ENCODE measurements around the gene LRRC45. TPM values are rescaled to one million over a fixed set of nuclear protein-coding genes. Genes with fewer than 3 reads are reported as not detected.
"Not testable (repeated sequence)": the region's sequence is repeated elsewhere in the genome, so short reads cannot be mapped to it uniquely, and the experiment has no call there.

The LRRC45 gene
- total RNA-seq, 4 donors from 2014 or later: 0.29 to 14.2 (median 5.3) TPM

- Histone ChIP-seq H3K36me3 (no peaks in the 10 kb centered on the region), H3K4me3 (no peak overlapping the region), H3K9me3 (no peaks in the 10 kb centered on the region), H3K27ac (no peak overlapping the region), H3K27me3 (peaks cover 0 to 3% of the 10 kb centered on the region in 2 donors), H3K4me1 (peaks cover 0 to 17% of the 10 kb centered on the region in 2 donors)
- DNase-seq: no peak
- no peak for TF ChIP-seq CTCF (IDR thresholded peaks at IDR 0.05)
- intact Hi-C loops (cut with DNase I; ENCODE audit: low total_unique reads): no loop called here
These were observed 12.4 kb downstream of the LRRC45 start for GRCh38 chr17:82035488-82035887.

GRCh38 chr17:82035956-82036633 lies 13.0 kb downstream of the LRRC45 start:
- Histone ChIP-seq H3K36me3 (no peaks in the 10 kb centered on the region), H3K27ac (peak overlapping the region in 1 of 2 donors; percentile 96), H3K4me3 (peak overlapping the region in 1 of 2 donors; percentile 66), H3K27me3 (peaks cover 0 to 3% of the 10 kb centered on the region in 2 donors), H3K9me3 (no peaks in the 10 kb centered on the region), H3K4me1 (peaks cover 0 to 12% of the 10 kb centered on the region in 2 donors)
- no peak for DNase-seq
- TF ChIP-seq POLR2A (IDR thresholded peaks at IDR 0.05) (no peak), CTCF (IDR thresholded peaks at IDR 0.05) (no peak)
- intact Hi-C loops (cut with DNase I; ENCODE audit: low total_unique reads): no loop called here

- Histone ChIP-seq H3K27ac (peak overlapping the region; percentile 79 to 96), H3K4me3 (peak overlapping the region; percentile 49 to 66), H3K27me3 (peaks cover 0 to 3% of the 10 kb centered on the region in 2 donors), H3K4me1 (peaks cover 0 to 10% of the 10 kb centered on the region in 2 donors), H3K9me3 (no peaks in the 10 kb centered on the region), H3K36me3 (no peaks in the 10 kb centered on the region)
- intact Hi-C loops (cut with DNase I; ENCODE audit: low total_unique reads): no loop called here
- DNase-seq: no peak
- TF ChIP-seq CTCF (IDR thresholded peaks at IDR 0.05) (no peak), POLR2A (IDR thresholded peaks at IDR 0.05) (no peak)
These were observed 13.6 kb downstream of the LRRC45 start for GRCh38 chr17:82036634-82037091.

- peak within 1 kb of the TSS; percentile 49 to 66 for H3K4me3 ChIP-seq
- intact Hi-C loops (cut with DNase I; ENCODE audit: low total_unique reads): no loop called here
- H3K9me3 ChIP-seq: no peaks in the 10 kb centered on the region
- no peaks in the 10 kb centered on the region for H3K27me3 ChIP-seq
- no peaks in the 10 kb centered on the region for H3K36me3 ChIP-seq
- peak; percentile 96 to 97 for DNase-seq
- H3K4me1 ChIP-seq: peaks cover 0 to 10% of the 10 kb centered on the region in 2 donors
- peak; percentile 38 to 78 (median 72) for TF ChIP-seq CTCF (IDR thresholded peaks at IDR 0.05)
- peak; percentile 95 to 97 for TF ChIP-seq POLR2A (IDR thresholded peaks at IDR 0.05)
- H3K27ac ChIP-seq: peak within 1 kb of the TSS; percentile 79 to 96
These were observed 14.2 kb downstream of the LRRC45 start, which contains the start of gene DCXR for GRCh38 chr17:82037092-82037888. TSS of gene DCXR (minus strand) at chr17:82037697. CDS start at chr17:82037682, 15 bp downstream.

- Histone ChIP-seq H3K27me3 (no peaks in the 10 kb centered on the region), H3K9me3 (no peaks in the 10 kb centered on the region), H3K27ac (peak overlapping the region in 1 of 2 donors; percentile 96), H3K4me3 (peak overlapping the region; percentile 49 to 66), H3K4me1 (peaks cover 0 to 10% of the 10 kb centered on the region in 2 donors), H3K36me3 (no peaks in the 10 kb centered on the region)
- intact Hi-C loops (cut with DNase I; ENCODE audit: low total_unique reads): no loop called here
- TF ChIP-seq CTCF (IDR thresholded peaks at IDR 0.05) (no peak), POLR2A (IDR thresholded peaks at IDR 0.05) (no peak)
- DNase-seq: no peak
These were observed 14.7 kb downstream of the LRRC45 start for GRCh38 chr17:82037889-82038195.

- intact Hi-C loops (cut with DNase I; ENCODE audit: low total_unique reads); H3K27ac ChIP-seq; H3K27me3 ChIP-seq; H3K36me3 ChIP-seq; DNase-seq; H3K4me3 ChIP-seq; H3K9me3 ChIP-seq: not testable (repeated sequence)
- H3K4me1 ChIP-seq: peaks cover 0 to 10% of the 10 kb centered on the region in 2 donors
These were observed 15.8 kb downstream of the LRRC45 start for GRCh38 chr17:82038796-82039409.

All from uterus (tissue), 4 donors.